ENCODE measurements around the gene AXIN1.

AXIN1 gene

DNA sequence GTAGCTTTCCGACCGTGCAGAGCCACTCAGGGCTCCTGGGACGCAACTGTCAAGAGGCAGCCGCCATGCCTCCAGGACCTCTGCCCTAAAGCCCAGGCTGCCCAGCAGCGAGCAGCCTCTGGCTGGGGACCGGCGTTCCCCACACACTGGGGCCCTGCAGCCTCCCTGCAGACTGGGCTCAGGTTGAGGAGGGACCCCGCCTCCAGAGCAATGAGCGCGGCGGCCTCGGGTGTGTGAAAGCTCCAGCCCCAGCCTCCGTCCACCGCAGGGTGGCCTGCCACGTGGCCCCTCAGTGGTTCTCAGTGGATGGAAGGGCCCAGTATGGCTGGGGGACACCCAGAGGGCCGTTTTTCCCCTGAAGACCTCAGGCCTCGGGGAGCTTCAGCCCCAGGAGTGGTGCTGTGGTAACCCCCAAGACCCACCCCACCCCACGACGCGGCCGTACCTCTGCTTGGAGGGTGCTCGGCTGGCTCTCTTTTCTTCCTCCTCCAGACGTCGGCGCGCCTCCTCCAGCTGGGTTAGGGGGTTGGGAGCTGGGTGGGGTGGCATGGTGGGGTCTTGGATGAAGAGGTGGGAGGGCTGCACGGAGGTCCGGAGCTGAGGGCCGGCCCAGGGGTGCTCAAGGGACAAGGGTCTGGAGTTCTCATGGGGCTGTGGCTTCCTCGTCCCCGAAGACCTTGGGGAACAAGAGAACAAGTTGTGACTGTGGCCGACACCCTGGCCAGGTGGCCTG lies 59.3 kb downstream of the AXIN1 start:
- H3K9ac ChIP-seq (ENCODE audit: low read length): no peak overlapping the region
- no peaks in the 10 kb centered on the region for H3F3A ChIP-seq (ENCODE audit: insufficient read depth, low read length)
- TF ChIP-seq EZH2 (optimal IDR thresholded peaks at IDR 0.05; ENCODE audit: low read depth, low read length): no peak
- no peak for TF ChIP-seq EZH2phosphoT487 (IDR thresholded peaks at IDR 0.05; ENCODE audit: low read length)
- TF ChIP-seq, protein P1, sequence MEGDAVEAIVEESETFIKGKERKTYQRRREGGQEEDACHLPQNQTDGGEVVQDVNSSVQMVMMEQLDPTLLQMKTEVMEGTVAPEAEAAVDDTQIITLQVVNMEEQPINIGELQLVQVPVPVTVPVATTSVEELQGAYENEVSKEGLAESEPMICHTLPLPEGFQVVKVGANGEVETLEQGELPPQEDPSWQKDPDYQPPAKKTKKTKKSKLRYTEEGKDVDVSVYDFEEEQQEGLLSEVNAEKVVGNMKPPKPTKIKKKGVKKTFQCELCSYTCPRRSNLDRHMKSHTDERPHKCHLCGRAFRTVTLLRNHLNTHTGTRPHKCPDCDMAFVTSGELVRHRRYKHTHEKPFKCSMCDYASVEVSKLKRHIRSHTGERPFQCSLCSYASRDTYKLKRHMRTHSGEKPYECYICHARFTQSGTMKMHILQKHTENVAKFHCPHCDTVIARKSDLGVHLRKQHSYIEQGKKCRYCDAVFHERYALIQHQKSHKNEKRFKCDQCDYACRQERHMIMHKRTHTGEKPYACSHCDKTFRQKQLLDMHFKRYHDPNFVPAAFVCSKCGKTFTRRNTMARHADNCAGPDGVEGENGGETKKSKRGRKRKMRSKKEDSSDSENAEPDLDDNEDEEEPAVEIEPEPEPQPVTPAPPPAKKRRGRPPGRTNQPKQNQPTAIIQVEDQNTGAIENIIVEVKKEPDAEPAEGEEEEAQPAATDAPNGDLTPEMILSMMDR (IDR thresholded peaks at IDR 0.05; ENCODE audit: low read length): no peak

DNA sequence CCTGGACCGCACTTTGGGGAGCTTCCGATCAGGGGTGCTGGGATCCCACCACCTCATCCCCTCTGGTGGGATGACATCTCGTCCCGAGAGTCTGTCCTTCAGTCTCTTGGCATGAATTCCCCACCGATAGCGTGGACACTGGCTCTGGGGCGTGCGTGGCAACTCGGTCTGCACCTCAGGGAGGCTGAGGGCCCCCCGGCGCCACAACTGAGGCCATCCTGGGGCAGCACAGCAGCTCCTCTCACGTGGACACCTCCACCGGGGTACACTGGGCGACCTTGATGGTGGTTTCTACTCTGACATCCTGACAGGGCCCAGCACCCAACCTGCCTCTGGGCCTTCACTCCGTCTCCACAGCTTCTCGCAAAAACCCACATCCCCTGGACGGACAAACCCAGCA lies 61.0 kb downstream of the AXIN1 start:
- H3K4me1 ChIP-seq (ENCODE audit: low read length): no peaks in the 10 kb centered on the region
- DNase-seq: no peak
- H4K20me1 ChIP-seq (ENCODE audit: insufficient read depth, low read length): no peaks in the 10 kb centered on the region
- no peak for TF ChIP-seq EZH2phosphoT487 (IDR thresholded peaks at IDR 0.05; ENCODE audit: low read length)
- no peak for TF ChIP-seq EZH2 (optimal IDR thresholded peaks at IDR 0.05; ENCODE audit: low read depth, low read length)
- TF ChIP-seq, protein P1 (IDR thresholded peaks at IDR 0.05; ENCODE audit: low read length): no peak
- H3K79me2 ChIP-seq (ENCODE audit: low read length): no peaks in the 10 kb centered on the region
- H2AFZ ChIP-seq (ENCODE audit: low read length): no peak overlapping the region
- H3K9me2 ChIP-seq (replicated peaks; ENCODE audit: insufficient read depth, low read length): no peaks in the 10 kb centered on the region
- no peaks in the 10 kb centered on the region for H3K9me3 ChIP-seq (replicated peaks; ENCODE audit: insufficient read depth, low read length)
- H3K4me3 ChIP-seq (ENCODE audit: low read length): no peak overlapping the region
- H3K4me2 ChIP-seq (ENCODE audit: low read depth, low read length): no peak overlapping the region
- H3F3A ChIP-seq (ENCODE audit: insufficient read depth, low read length): no peaks in the 10 kb centered on the region
- H3K27me3 ChIP-seq (replicated peaks; ENCODE audit: insufficient read depth, low read length): no peaks in the 10 kb centered on the region
- no peak overlapping the region for H3K27ac ChIP-seq (ENCODE audit: low read length)
- H3K9ac ChIP-seq (ENCODE audit: low read length): no peak overlapping the region
- no peaks in the 10 kb centered on the region for H3K36me3 ChIP-seq (replicated peaks; ENCODE audit: insufficient read depth, low read length)

More for the DNA sequence above, 59.3 kb downstream of the AXIN1 start:
- Histone ChIP-seq H3K4me1 (ENCODE audit: low read length) (no peaks in the 10 kb centered on the region), H4K20me1 (ENCODE audit: insufficient read depth, low read length) (no peaks in the 10 kb centered on the region), H3K4me2 (ENCODE audit: low read depth, low read length) (no peak overlapping the region), H3K36me3 (replicated peaks; ENCODE audit: insufficient read depth, low read length) (no peaks in the 10 kb centered on the region), H2AFZ (ENCODE audit: low read length) (no peak overlapping the region), H3K9me3 (replicated peaks; ENCODE audit: insufficient read depth, low read length) (no peaks in the 10 kb centered on the region), H3K27ac (ENCODE audit: low read length) (no peak overlapping the region), H3K9me2 (replicated peaks; ENCODE audit: insufficient read depth, low read length) (no peaks in the 10 kb centered on the region), H3K79me2 (ENCODE audit: low read length) (no peaks in the 10 kb centered on the region), H3K27me3 (replicated peaks; ENCODE audit: insufficient read depth, low read length) (no peaks in the 10 kb centered on the region), H3K4me3 (ENCODE audit: low read length) (no peak overlapping the region)
- no peak for DNase-seq

DNA sequence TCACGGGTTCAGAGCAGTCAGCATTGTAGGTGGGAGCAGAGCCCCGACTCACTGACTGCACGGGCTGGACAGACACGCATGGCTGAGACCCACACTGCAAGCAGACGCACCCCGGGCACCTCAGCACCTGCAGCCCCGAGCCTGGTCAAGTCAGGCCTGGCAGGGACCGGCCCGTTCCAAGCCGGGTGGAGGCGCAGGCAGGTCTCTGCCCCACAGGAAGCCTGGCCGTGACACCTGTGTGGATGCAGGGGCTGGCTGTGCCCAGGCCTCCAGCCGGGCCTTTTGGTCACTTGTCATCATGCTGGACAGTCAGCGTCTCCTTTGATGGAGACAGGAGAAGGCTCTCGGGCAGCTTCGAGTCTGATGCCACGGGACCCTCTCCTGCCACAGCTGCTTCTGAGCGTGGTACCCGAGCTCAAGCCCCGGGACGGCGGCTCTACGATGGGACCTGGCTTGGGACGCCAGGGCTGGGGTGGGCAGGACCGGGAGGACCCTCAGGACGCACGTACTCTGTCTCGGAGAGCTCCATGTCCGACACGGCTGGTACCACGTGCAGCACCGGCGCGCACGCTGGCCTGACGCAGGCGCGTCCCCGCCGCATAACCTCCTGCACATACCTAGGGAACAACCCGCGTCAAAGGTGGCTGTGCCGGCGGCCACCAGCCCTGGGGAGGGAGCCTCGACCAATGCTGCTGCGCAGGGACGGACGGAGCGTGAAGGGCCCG lies 61.7 kb downstream of the AXIN1 start:
- H3K9me2 ChIP-seq (replicated peaks; ENCODE audit: insufficient read depth, low read length): no peaks in the 10 kb centered on the region
- H3K36me3 ChIP-seq (replicated peaks; ENCODE audit: insufficient read depth, low read length): no peaks in the 10 kb centered on the region
- no peaks in the 10 kb centered on the region for H3K27me3 ChIP-seq (replicated peaks; ENCODE audit: insufficient read depth, low read length)
- TF ChIP-seq EZH2phosphoT487 (IDR thresholded peaks at IDR 0.05; ENCODE audit: low read length) (no peak), EZH2 (optimal IDR thresholded peaks at IDR 0.05; ENCODE audit: low read depth, low read length) (no peak)
- TF ChIP-seq, protein P1 (IDR thresholded peaks at IDR 0.05; ENCODE audit: low read length): no peak
- H3K4me1 ChIP-seq (ENCODE audit: low read length): no peaks in the 10 kb centered on the region
- no peak for DNase-seq
- no peaks in the 10 kb centered on the region for H3K9me3 ChIP-seq (replicated peaks; ENCODE audit: insufficient read depth, low read length)
- H3K79me2 ChIP-seq (ENCODE audit: low read length): no peaks in the 10 kb centered on the region
- H4K20me1 ChIP-seq (ENCODE audit: insufficient read depth, low read length): no peaks in the 10 kb centered on the region
- no peak overlapping the region for H3K4me2 ChIP-seq (ENCODE audit: low read depth, low read length)
- no peak overlapping the region for H2AFZ ChIP-seq (ENCODE audit: low read length)
- no peak overlapping the region for H3K4me3 ChIP-seq (ENCODE audit: low read length)
- no peaks in the 10 kb centered on the region for H3F3A ChIP-seq (ENCODE audit: insufficient read depth, low read length)
- H3K9ac ChIP-seq (ENCODE audit: low read length): no peak overlapping the region
- H3K27ac ChIP-seq (ENCODE audit: low read length): no peak overlapping the region
